ENCODE data around the gene FLNB. TPM values are rescaled to one million over a fixed set of nuclear protein-coding genes. Genes with fewer than 3 reads are reported as not detected.

FLNB gene
- total and polyA plus RNA-seq, 2 of the 4 experiments (the other 2 are of a cell fraction) = 78.0 to 136 TPM

DNA sequence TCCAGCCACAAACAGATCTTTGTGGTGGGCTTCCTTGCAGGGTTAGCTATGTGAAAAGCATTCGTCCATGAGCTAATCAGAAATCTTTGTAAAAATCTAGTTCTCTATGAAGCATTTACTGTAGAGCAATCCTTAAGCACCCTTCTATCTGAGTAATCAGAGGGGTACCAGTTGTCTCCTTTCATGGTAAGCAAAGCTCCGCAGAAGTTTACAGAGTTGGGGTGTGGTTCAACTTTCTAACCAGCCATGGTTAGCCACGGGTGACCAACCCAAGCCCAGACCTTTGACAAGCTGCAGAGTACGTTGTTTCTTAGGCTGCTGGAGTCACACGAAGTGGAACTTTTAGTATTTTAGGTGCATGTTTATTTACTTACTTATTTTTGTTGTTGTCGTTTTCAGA lies 77.4 kb downstream of the FLNB start:
- Histone ChIP-seq H3K79me1 (ENCODE audit: low read depth in 1 of 2, low read length in 2 of 2) (peaks cover 31 to 77% of the 10 kb centered on the region in 2 experiments), H3K9me1 (ENCODE audit: insufficient read depth, low read length) (peaks cover 17% of the 10 kb centered on the region), H4K20me1 (ENCODE audit: insufficient read depth, low read length) (peaks cover 11% of the 10 kb centered on the region), H2AK5ac (ENCODE audit: low read depth, low read length) (no peak overlapping the region), H2BK15ac (ENCODE audit: low read depth, low read length) (no peak overlapping the region), H2BK20ac (ENCODE audit: low read depth, low read length) (no peak overlapping the region), H3K4me1 (ENCODE audit: control insufficient read depth, insufficient read depth, low read length) (peaks cover 7% of the 10 kb centered on the region), H2AFZ (replicated peaks; ENCODE audit: low read length, poor library complexity) (no peak overlapping the region), H3K27me3 (ENCODE audit: control insufficient read depth, insufficient read depth, low read length) (no peaks in the 10 kb centered on the region), H4K8ac (ENCODE audit: low read depth in 2 of 2, low read length in 2 of 2) (no peak overlapping the region), H3K56ac (ENCODE audit: extremely low read depth, insufficient read depth, low read length) (no peak overlapping the region), H4K91ac (ENCODE audit: insufficient read depth, low read depth, low read length) (no peak overlapping the region), H3K4me3 (ENCODE audit: insufficient read depth, low read depth, low read length) (no peak overlapping the region), H3K4ac (ENCODE audit: low read depth, low read length) (no peak overlapping the region), H3K9me3 (ENCODE audit: control insufficient read depth, insufficient read depth, low read length) (no peaks in the 10 kb centered on the region), H3K9ac (ENCODE audit: low read depth, low read length) (no peak overlapping the region), H2AK9ac (replicated peaks; ENCODE audit: low read depth, low read length, poor library complexity) (no peak overlapping the region), H3K14ac (replicated peaks; ENCODE audit: low read depth, low read length) (no peak overlapping the region), H3K18ac (ENCODE audit: low read depth, low read length) (no peak overlapping the region), H4K5ac (ENCODE audit: low read depth, low read length) (no peak overlapping the region), H3K23ac (ENCODE audit: low read depth, low read length) (no peak overlapping the region), H3K36me3 (ENCODE audit: control insufficient read depth, insufficient read depth, low read length) (peaks cover 19% of the 10 kb centered on the region), H3K27ac (ENCODE audit: insufficient read depth, low read length) (no peak overlapping the region), H3K4me2 (ENCODE audit: low read depth, low read length) (no peak overlapping the region), H2BK120ac (ENCODE audit: low read depth, low read length) (no peak overlapping the region), H2BK5ac (ENCODE audit: low read depth, low read length, poor library complexity, severe bottlenecking) (no peak overlapping the region)
- DNase-seq = no peak
- CTCF ChIA-PET = interaction anchor here (0.6 kb wide), 1 partner anchor 9 kb away, joined by 6 read pairs; no protein-coding TSS in a partner anchor
- POLR2A ChIA-PET (ENCODE audit: unreplicated experiment) = no interaction called here
- intact Hi-C loops (cut with micrococcal nuclease) = no loop called here
- no CpG with 5 or more reads among the region's 6 CpGs for WGBS, 2 experiments (ENCODE audit: extremely low coverage in 2 of 2, insufficient read length in 1 of 2)
- no peak for ATAC-seq (ENCODE audit: low read depth)
- no peak for TF ChIP-seq CEBPB (IDR thresholded peaks at IDR 0.05; ENCODE audit: low read depth, low read length)
- TF ChIP-seq CHD1 (IDR thresholded peaks at IDR 0.05; ENCODE audit: low read depth, low read length) = no peak
- TF ChIP-seq FOS (IDR thresholded peaks at IDR 0.05; ENCODE audit: low read depth, low read length) = no peak
- TF ChIP-seq, protein P1, sequence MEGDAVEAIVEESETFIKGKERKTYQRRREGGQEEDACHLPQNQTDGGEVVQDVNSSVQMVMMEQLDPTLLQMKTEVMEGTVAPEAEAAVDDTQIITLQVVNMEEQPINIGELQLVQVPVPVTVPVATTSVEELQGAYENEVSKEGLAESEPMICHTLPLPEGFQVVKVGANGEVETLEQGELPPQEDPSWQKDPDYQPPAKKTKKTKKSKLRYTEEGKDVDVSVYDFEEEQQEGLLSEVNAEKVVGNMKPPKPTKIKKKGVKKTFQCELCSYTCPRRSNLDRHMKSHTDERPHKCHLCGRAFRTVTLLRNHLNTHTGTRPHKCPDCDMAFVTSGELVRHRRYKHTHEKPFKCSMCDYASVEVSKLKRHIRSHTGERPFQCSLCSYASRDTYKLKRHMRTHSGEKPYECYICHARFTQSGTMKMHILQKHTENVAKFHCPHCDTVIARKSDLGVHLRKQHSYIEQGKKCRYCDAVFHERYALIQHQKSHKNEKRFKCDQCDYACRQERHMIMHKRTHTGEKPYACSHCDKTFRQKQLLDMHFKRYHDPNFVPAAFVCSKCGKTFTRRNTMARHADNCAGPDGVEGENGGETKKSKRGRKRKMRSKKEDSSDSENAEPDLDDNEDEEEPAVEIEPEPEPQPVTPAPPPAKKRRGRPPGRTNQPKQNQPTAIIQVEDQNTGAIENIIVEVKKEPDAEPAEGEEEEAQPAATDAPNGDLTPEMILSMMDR (conservative IDR thresholded peaks at IDR 0.05; ENCODE audit: low read depth, low read length) = no peak
- BruUV-seq (replicated peaks) = no TSS peak
- in situ Hi-C loops (cut with MboI; ENCODE audit: low sequenced_read_pairs) = no loop called here
- dilution Hi-C loops (cut with HindIII; ENCODE audit: low sequenced_read_pairs, unreplicated experiment) = no loop called here
